SK-N-MC (cell line): ENCODE results near the gene HS2ST1.

Source experiments
- EZH2 ChIP-seq: fragments of 200-600 bp; sonication (generic); IDR thresholded peaks from one replicate; pipeline ENCODE4 v1.6.1; 2017; ENCODE audit warnings: antibody characterized with exemption
- POLR2AphosphoS5 ChIP-seq: IDR thresholded peaks from 2 replicates; pipeline ENCODE4 v1.6.1; 2012; ENCODE audit warnings: mild to moderate bottlenecking, low read depth, low read length, borderline replicate concordance

DNA sequence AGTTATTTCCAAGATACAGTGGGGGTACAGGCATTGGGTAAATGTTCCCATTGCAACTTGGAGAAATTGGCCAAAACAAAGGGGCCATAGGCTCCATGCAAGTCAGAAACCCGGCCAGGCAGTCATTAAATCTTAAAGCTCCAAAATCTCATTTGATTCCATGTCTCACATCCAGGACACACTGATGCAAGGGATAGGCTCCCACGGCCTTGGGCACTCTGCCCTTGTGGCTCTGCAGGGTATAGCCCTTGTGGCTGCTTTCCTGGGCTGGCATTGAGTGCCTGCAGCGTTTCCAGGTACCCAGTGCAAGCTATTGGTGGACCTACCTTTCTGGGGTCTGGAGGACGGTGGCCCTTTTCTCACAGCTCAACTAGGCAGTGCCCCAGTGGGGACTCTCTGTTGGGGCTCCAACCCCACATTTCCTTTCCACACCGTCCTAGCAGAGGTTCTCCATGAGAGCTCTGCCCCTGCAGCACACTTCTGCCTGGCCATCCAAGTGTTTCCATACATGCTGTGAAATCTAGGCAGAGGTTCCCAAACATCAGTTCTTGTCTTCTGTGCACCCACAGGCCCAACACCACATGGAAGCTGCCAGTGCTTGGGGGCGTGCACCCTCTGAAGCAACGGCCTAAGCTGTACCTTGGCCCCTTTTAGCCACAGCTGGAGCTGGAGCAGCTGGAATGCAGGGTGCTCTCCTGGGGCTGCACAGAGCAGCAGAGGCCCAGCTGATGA, 67.2 kb downstream of the HS2ST1 start:
- no peak for TF ChIP-seq EZH2
- no peak for TF ChIP-seq POLR2AphosphoS5
